HepG2 (cell line): ENCODE measurements around the gene NDUFS7. TPM values are rescaled to one million over a fixed set of nuclear protein-coding genes. Genes with fewer than 3 reads are reported as not detected.
A peak's percentile ranks its signal among the peaks of the same experiment; 100 is the strongest.

Source experiments
- ATAC-seq: fragments of 200-7000 bp; cut with Tn5 transposase; 3 replicates; pipeline ENCODE4 v1.9.1; 2020; ENCODE audit warnings: mild to moderate bottlenecking, moderate library complexity
- BruUV-seq: library from RNA; stranded (reverse); fragments of 400-500 nt; replicated peaks from 2 replicates; lab custom pipeline; 2021; lab: Mats Ljungman, UMichigan
- CTCF ChIA-PET: fragments of 300-600 bp; formaldehyde crosslinking; extraction: SDS; loops from one replicate; lab custom pipeline; 2021; ENCODE audit warnings: low total read pairs, inconsistent platforms, low intra/inter-chr PET ratio; lab: Yijun Ruan, JAX
- POLR2A ChIA-PET: fragments of 350-600 bp; sonication (Branson Sonifier 250); formaldehyde crosslinking; loops from one replicate; lab custom pipeline; 2020; ENCODE audit warnings: antibody characterized with exemption, inconsistent platforms; lab: Yijun Ruan, JAX
- DNase-seq: peaks from one replicate; pipeline ENCODE4 v3.0.0-alpha.2; 2015; ENCODE audit warnings: low spot score
- FAIRE-seq: peaks from 3 replicates; lab custom pipeline; 2011; peaks lifted over from hg19 to GRCh38; lab: Jason Lieb, UNC
- H2AFZ ChIP-seq: one replicate; pipeline ENCODE4 v1.6.1; 2011; ENCODE audit warnings: low read length, inconsistent platforms
- H3K27ac ChIP-seq: fragments of 300-600 bp; 3 replicates; pipeline ENCODE4 v1.8.0; 2011; ENCODE audit warnings: mixed run types, mild to moderate bottlenecking, mixed read lengths, low read length, inconsistent platforms; ENCODE audit not compliant: insufficient read depth; ENCODE audit errors: extremely low read length
- H3K27me3 ChIP-seq, 2 experiments: fragments of 200-600 bp in 1 of 2; 2 replicates in 1 of 2; 3 replicates in 1 of 2; pipeline versions ENCODE4 v1.6.0 to v1.8.0; 2011; ENCODE audit warnings: low read length in 2 of 2, mild to moderate bottlenecking in 2 of 2, moderate library complexity in 2 of 2, inconsistent platforms in 1 of 2; ENCODE audit not compliant: insufficient read depth in 2 of 2, control insufficient read depth in 1 of 2
- H3K36me3 ChIP-seq, 2 experiments: fragments of 200-600 bp in 1 of 2; replicated peaks in 1 of 2; 2 replicates in 1 of 2; 3 replicates in 1 of 2; pipeline versions ENCODE4 v1.5.1 to v1.8.0; 2011; ENCODE audit warnings: low read length in 2 of 2, inconsistent platforms in 1 of 2; ENCODE audit not compliant: insufficient read depth in 2 of 2, control insufficient read depth in 1 of 2
- H3K4me1 ChIP-seq: 2 replicates; pipeline ENCODE4 v1.5.1; 2012; ENCODE audit warnings: low read length, inconsistent platforms; ENCODE audit not compliant: insufficient read depth
- H3K4me2 ChIP-seq: 2 replicates; pipeline ENCODE4 v1.6.0; 2011; ENCODE audit warnings: low read depth, low read length, inconsistent platforms
- H3K4me3 ChIP-seq, 3 experiments: fragments of 200-600 bp in 1 of 3; sonication (generic), shearing (Covaris generic) in 1 of 3; replicated peaks in 1 of 3; 2 replicates each; pipeline ENCODE4 v1.5.1; 2011 to 2016; ENCODE audit warnings: low read length in 3 of 3, inconsistent platforms in 2 of 3, low read depth in 2 of 3, mild to moderate bottlenecking in 2 of 3, control low read depth in 1 of 3, mixed read lengths in 1 of 3; ENCODE audit not compliant: insufficient read depth in 1 of 3
- H3K79me2 ChIP-seq: one replicate; pipeline ENCODE4 v1.6.1; 2011; ENCODE audit warnings: low read length, inconsistent platforms; ENCODE audit not compliant: insufficient read depth
- H3K9ac ChIP-seq: 2 replicates; pipeline ENCODE4 v1.6.0; 2011; ENCODE audit warnings: mild to moderate bottlenecking, low read depth, low read length, inconsistent platforms; ENCODE audit not compliant: insufficient read depth
- H3K9me3 ChIP-seq: 2 replicates; pipeline ENCODE4 v1.5.1; 2012; ENCODE audit warnings: mild to moderate bottlenecking, low read length
- H4K20me1 ChIP-seq: 2 replicates; pipeline ENCODE4 v1.6.0; 2011; ENCODE audit warnings: inconsistent platforms, mild to moderate bottlenecking, low read length, moderate library complexity; ENCODE audit not compliant: insufficient read depth
- CREB1 ChIP-seq, 2 experiments: fragments of 450-650 bp in 1 of 2; IDR thresholded peaks; 2 replicates each; pipeline ENCODE4 v1.6.1; 2016 to 2017; ENCODE audit warnings: control low read depth in 1 of 2, mild to moderate bottlenecking in 1 of 2, missing compliant biosample characterization in 1 of 2, missing genetic modification characterization in 1 of 2
- GLMP ChIP-seq: sonication (generic); formaldehyde crosslinking; IDR thresholded peaks from 2 replicates; pipeline ENCODE4 v1.9.0; 2021; ENCODE audit warnings: missing genetic modification reagents, mild to moderate bottlenecking, borderline replicate concordance
- JARID2 ChIP-seq: sonication (generic); formaldehyde crosslinking; IDR thresholded peaks from 2 replicates; pipeline ENCODE4 v1.8.1; 2023; ENCODE audit warnings: missing genetic modification reagents, inconsistent platforms; ENCODE audit not compliant: insufficient replicate concordance
- LCORL ChIP-seq, 2 experiments: fragments of 450-650 bp in 1 of 2; sonication (generic) in 1 of 2; formaldehyde crosslinking in 1 of 2; IDR thresholded peaks; 2 replicates each; pipeline versions ENCODE4 v1.5.0 to v1.6.1; 2017 to 2020; ENCODE audit warnings: antibody characterized with exemption in 1 of 2, missing genetic modification reagents in 1 of 2
- NPAS2 ChIP-seq: sonication (generic); formaldehyde crosslinking; IDR thresholded peaks from 2 replicates; pipeline ENCODE4 v1.8.0; 2022; ENCODE audit warnings: mild to moderate bottlenecking, missing genetic modification reagents, borderline replicate concordance
- ZSCAN20 ChIP-seq: sonication (generic); formaldehyde crosslinking; IDR thresholded peaks from 2 replicates; pipeline ENCODE4 v1.4.0; 2020; ENCODE audit warnings: missing genetic modification reagents, mild to moderate bottlenecking, borderline replicate concordance
- WGBS: methylation state at CpG from one replicate; pipeline ENCODE4 v1.1.6; 2017; ENCODE audit warnings: low lambda C conversion rate; 5-methylcytosine and 5-hydroxymethylcytosine counted together
- in situ Hi-C: cut with HindIII; loops from 2 replicates; pipeline ENCODE4 v1.10.0; 2017; ENCODE audit warnings: low pct_unique_long_range_greater_than_20kb; ENCODE audit not compliant: extremely low pct_ligation_motif_present
- intact Hi-C: fragments of 100-400 bp; cut with micrococcal nuclease; formaldehyde crosslinking; loops from one replicate; pipeline ENCODE4 v1.10.0; 2022; ENCODE audit not compliant: unreplicated experiment
- polyA plus RNA-seq, 8 experiments: library from polyadenylated mRNA; depleted of rRNA in 3 of 8; stranded (reverse) in 7 of 8; unstranded in 1 of 8; fragments of >200 nt; fragmentation: Illumina TruSeq in 4 of 8; extraction: Trizol in 4 of 8; gene quantifications; 2 replicates each; pipeline versions ENCODE4 v1.2.1 to v1.2.3, GENCODE V29; 2011 to 2016; ENCODE audit warnings: low read depth in 4 of 8, missing spikeins in 1 of 8, mixed read lengths in 1 of 8; ENCODE audit not compliant: insufficient read depth in 1 of 8
- total RNA-seq, 5 experiments: library from RNA; depleted of rRNA; stranded (reverse); fragments of >200 nt; fragmentation: Illumina TruSeq; extraction: Trizol; gene quantifications; 2 replicates each; pipeline ENCODE4 v1.2.3, GENCODE V29; 2016; ENCODE audit warnings: low read depth in 1 of 5
- TF ChIP-seq, protein P1 (sequence below): sonication (generic); formaldehyde crosslinking; IDR thresholded peaks from 2 replicates; pipeline ENCODE4 v1.4.0; 2020; ENCODE audit warnings: mild to moderate bottlenecking, missing genetic modification reagents

Gene NDUFS7
- total and polyA plus RNA-seq, 2 of the 13 experiments (the other 11 are each of a cell fraction or from before 2014, with no cell fraction given), result 34.3 to 66.9 TPM

- H3K36me3 ChIP-seq, result peaks cover 12 to 37% of the 10 kb centered on the region in 2 experiments; a peak in 4 of 5 replicates
- CTCF ChIA-PET, result no interaction called here
- intact Hi-C loops (no loop called here), in situ Hi-C loops (no loop called here)
- no peak for DNase-seq
- H3K27ac ChIP-seq, result no peak overlapping the region
- no peaks in the 10 kb centered on the region for H4K20me1 ChIP-seq
- no TSS peak for BruUV-seq
- TF ChIP-seq CREB1 (IDR thresholded peaks at IDR 0.05) (peak; percentile 44; the same call in 1 of the 2 replicates), CREB1 (CRISPR knock-in tag; IDR thresholded peaks at IDR 0.05) (no peak), ZSCAN20 (CRISPR knock-in tag) (no peak), LCORL (IDR thresholded peaks at IDR 0.05) (peak; percentile 75), LCORL (CRISPR knock-in tag; IDR thresholded peaks at IDR 0.05) (no peak), NPAS2 (CRISPR knock-in tag) (no peak)
- peaks cover 1% of the 10 kb centered on the region; the same call in 1 of the 2 replicates for H3K4me1 ChIP-seq
- H3K79me2 ChIP-seq, result no peaks in the 10 kb centered on the region
- no peak overlapping the region for H3K4me2 ChIP-seq
- WGBS, result 95% methylated on average over 30 of the region's 30 CpGs
- no peaks in the 10 kb centered on the region for H3K27me3 ChIP-seq
- POLR2A ChIA-PET, result no interaction called here
- FAIRE-seq, result no peak
- no peak for ATAC-seq
- no peak overlapping the region for H3K9ac ChIP-seq
- no peaks in the 10 kb centered on the region for H3K9me3 ChIP-seq
- H2AFZ ChIP-seq, result no peak overlapping the region
- H3K4me3 ChIP-seq, result no peak overlapping the region
Observed at GRCh38 chr19:1361601-1362386, 21.9 kb upstream of the NDUFS7 start.

- BruUV-seq, result no TSS peak
- POLR2A ChIA-PET, result no interaction called here
- no peaks in the 10 kb centered on the region for H4K20me1 ChIP-seq
- peaks cover 13 to 43% of the 10 kb centered on the region in 2 experiments; a peak in 4 of 5 replicates for H3K36me3 ChIP-seq
- no peak overlapping the region for H3K4me3 ChIP-seq
- FAIRE-seq, result no peak
- no peak for DNase-seq
- H3K79me2 ChIP-seq, result no peaks in the 10 kb centered on the region
- H3K4me2 ChIP-seq, result no peak overlapping the region
- TF ChIP-seq GLMP (no peak), JARID2 (CRISPR knock-in tag) (no peak)
- TF ChIP-seq, protein P1, sequence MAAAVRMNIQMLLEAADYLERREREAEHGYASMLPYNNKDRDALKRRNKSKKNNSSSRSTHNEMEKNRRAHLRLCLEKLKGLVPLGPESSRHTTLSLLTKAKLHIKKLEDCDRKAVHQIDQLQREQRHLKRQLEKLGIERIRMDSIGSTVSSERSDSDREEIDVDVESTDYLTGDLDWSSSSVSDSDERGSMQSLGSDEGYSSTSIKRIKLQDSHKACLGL, result no peak
- WGBS, result 95% methylated on average over 42 of the region's 42 CpGs
- ATAC-seq, result no peak
- H2AFZ ChIP-seq, result no peak overlapping the region
- H3K9me3 ChIP-seq, result no peaks in the 10 kb centered on the region
- in situ Hi-C loops, result no loop called here
- no peak overlapping the region for H3K9ac ChIP-seq
- no peaks in the 10 kb centered on the region for H3K4me1 ChIP-seq
- intact Hi-C loops, result no loop called here
- no peak overlapping the region for H3K27ac ChIP-seq
- H3K27me3 ChIP-seq, result no peaks in the 10 kb centered on the region
- CTCF ChIA-PET, result no interaction called here
Observed at GRCh38 chr19:1362387-1363257, 21.1 kb upstream of the NDUFS7 start.
